Activated effector memory CD4-positive, alpha-beta T cell treated with Interleukin-2 at 50 U/mL for 16 hours (primary cell): ENCODE results near the gene TOR1AIP1.
"Not testable (repeated sequence)": the region's sequence is repeated elsewhere in the genome, so short reads cannot be mapped to it uniquely, and the experiment has no call there.

Experiments
- DNase-seq: peaks from one replicate; pipeline ENCODE4 v3.0.0-alpha.2; 2020

The TOR1AIP1 gene

GRCh38 chr1:179882253-179883039 lies at the start of gene TOR1AIP1:
TSS of gene TOR1AIP1 (plus strand) at chr1:179882285. CDS start at chr1:179882503, 218 bp downstream.
- DNase-seq = peak; percentile 96

- not testable (repeated sequence) for DNase-seq
Measured at GRCh38 chr1:179836686-179837445, 45.2 kb upstream of the TOR1AIP1 start.

GRCh38 chr1:179840107-179840506 lies 42.0 kb upstream of the TOR1AIP1 start:
- DNase-seq = no peak

GRCh38 chr1:179848233-179848632 lies 33.9 kb upstream of the TOR1AIP1 start:
- DNase-seq = no peak

GRCh38 chr1:179853102-179853501 lies 29.0 kb upstream of the TOR1AIP1 start:
- DNase-seq = no peak

GRCh38 chr1:179855831-179856230 lies 26.3 kb upstream of the TOR1AIP1 start:
- not testable (repeated sequence) for DNase-seq

GRCh38 chr1:179856296-179856695 lies 25.8 kb upstream of the TOR1AIP1 start:
- DNase-seq = no peak

- no peak for DNase-seq
Measured at GRCh38 chr1:179857009-179857408, 25.1 kb upstream of the TOR1AIP1 start.

- no peak for DNase-seq
Measured at GRCh38 chr1:179860652-179861051, 21.4 kb upstream of the TOR1AIP1 start.

GRCh38 chr1:179865377-179865776 lies 16.7 kb upstream of the TOR1AIP1 start:
- no peak for DNase-seq

- no peak for DNase-seq
Measured at GRCh38 chr1:179866616-179867015, 15.5 kb upstream of the TOR1AIP1 start.

- peak; percentile 27 for DNase-seq
Measured at GRCh38 chr1:179867493-179868330, 14.4 kb upstream of the TOR1AIP1 start.

- DNase-seq = no peak
Measured at GRCh38 chr1:179870870-179871269, 11.2 kb upstream of the TOR1AIP1 start.

- DNase-seq = no peak
Measured at GRCh38 chr1:179871940-179872339, 10.1 kb upstream of the TOR1AIP1 start.

- no peak for DNase-seq
Measured at GRCh38 chr1:179872558-179872957, 9.5 kb upstream of the TOR1AIP1 start.

- no peak for DNase-seq
Measured at GRCh38 chr1:179873438-179873851, 8.6 kb upstream of the TOR1AIP1 start.

GRCh38 chr1:179875596-179876299 lies 6.3 kb upstream of the TOR1AIP1 start:
- no peak for DNase-seq

GRCh38 chr1:179876300-179876715 lies 5.8 kb upstream of the TOR1AIP1 start:
- no peak for DNase-seq

GRCh38 chr1:179877586-179878265 lies 4.4 kb upstream of the TOR1AIP1 start, which contains the start of gene TOR1AIP2:
TSS of gene TOR1AIP2 (minus strand) at chr1:179877803. CDS start at chr1:179852665, 25,138 bp downstream.
- peak; percentile 78 for DNase-seq

- no peak for DNase-seq
Measured at GRCh38 chr1:179879797-179880196, 2.3 kb upstream of the TOR1AIP1 start.

- no peak for DNase-seq
Measured at GRCh38 chr1:179881642-179882252, 338 bp upstream of the TOR1AIP1 start.
